GM19023 (cell line): ENCODE results near the gene PUM2.

Experiments used
- ATAC-seq: cut with Tn5 transposase; IDR thresholded peaks from one replicate; pipeline ENCODE4 v1.9.1; 2021; ENCODE audit warnings: mild to moderate bottlenecking, moderate library complexity; ENCODE audit not compliant: unreplicated experiment

The PUM2 gene

GRCh38 chr2:20346565-20347381, 3.9 kb downstream of the PUM2 start:
- ATAC-seq = no peak

GRCh38 chr2:20343128-20343527, 7.5 kb downstream of the PUM2 start:
- ATAC-seq = no peak

GRCh38 chr2:20339012-20339411, 11.6 kb downstream of the PUM2 start:
- ATAC-seq = no peak

DNA sequence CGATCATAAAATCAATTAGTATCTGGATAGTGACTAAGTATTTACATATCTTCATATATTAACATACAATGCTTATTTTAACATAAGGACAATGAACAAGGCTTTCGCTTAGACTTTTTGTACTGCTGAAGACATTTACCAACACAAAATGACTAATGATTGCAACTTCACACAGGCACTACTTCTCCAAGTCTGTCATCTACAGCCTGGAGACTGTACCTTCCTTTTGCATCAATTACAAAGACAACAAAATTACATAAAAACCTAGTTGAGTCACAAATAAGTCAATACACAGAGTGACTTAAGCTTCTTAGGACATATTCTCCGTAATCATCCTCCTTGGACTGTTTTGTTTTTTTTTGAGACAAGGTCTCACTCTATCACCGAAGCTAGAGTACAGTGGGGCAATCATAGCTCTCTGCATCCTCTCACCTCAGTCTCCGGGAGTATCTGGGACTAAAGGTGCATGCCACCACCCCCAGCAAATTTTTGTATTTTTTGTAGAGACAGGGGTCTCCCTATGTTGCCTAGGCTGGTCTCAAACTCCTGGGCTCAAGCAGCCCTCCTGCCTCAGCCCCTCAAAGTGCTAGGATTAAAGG, 15.9 kb downstream of the PUM2 start:
- no peak for ATAC-seq

DNA sequence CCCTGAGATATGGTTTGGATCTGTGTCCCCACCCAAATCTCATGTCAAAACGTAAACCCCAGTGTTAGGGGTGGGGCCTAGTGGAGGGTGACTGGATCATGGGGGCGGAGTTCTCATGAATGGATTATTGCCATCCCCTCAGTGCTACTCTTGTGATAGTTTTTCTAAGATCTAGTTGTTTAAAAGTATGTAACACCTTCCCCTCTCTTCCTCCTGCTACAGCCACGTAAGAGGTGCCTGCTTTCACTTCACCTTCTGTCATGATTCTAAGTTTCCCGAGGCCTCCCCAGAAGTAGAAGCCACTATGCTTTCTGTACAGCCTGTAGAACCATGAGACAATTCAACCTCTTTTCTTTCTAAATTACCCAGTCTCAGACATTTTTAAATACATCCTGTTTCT, 16.9 kb downstream of the PUM2 start:
- ATAC-seq = no peak

GRCh38 chr2:20330192-20330591, 20.5 kb downstream of the PUM2 start:
- no peak for ATAC-seq

DNA sequence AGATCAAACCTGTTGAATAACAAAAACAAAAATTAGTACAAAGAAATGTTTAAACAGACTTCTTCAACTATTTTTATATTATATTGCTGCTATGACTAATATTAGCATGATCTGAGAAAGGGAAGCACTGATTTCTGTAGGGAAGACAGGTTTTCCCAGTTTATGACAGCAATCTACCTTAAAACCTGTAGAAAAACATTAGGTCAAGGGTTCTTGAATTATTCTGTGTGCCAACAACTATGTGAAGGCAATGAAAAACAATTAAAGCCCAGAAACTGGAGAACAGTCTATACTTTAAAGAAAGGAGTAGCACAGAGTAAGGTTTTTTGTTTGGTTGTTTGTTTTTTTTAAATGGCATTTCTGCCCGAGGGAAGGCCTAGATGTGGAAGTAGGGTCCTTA, 23.3 kb downstream of the PUM2 start:
- no peak for ATAC-seq

- peak; percentile 76 for ATAC-seq
These were observed 24.4 kb downstream of the PUM2 start for GRCh38 chr2:20326163-20326780.

DNA sequence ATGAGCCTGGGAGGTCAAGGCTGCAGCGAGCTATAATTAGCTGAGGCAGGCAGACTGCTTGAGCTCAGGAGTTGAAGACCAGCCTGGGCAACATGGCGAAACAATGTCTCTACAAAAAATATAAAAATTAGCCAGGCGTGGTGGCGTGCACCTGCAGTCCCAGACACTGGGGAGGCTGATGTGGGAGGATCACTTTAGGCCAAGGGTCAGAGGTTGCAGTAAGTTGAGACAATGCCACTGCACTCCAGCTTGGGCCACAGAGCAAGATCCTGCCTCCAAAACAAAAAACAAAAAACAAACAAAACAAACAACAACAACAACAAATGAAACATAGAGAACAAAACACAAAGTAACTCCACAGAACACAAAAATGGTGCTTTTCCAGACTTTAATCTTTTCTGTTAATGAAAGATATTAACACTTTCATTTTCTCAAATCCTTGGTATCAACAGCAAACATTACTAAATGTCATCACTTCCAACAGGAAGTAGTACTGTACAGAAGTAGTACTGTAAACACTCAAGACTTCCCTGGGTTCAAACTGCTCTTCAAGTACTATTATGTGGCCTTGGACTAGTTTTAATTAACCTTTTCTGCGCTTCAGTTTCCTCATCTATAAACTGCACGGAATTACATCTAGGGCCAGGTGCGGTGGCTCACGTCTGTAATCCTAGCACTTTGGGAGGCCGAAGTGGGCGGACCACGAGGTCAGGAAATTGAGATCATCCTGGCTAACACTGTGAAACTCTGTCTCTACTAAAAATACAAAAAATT, 27.9 kb downstream of the PUM2 start:
- ATAC-seq = no peak

DNA sequence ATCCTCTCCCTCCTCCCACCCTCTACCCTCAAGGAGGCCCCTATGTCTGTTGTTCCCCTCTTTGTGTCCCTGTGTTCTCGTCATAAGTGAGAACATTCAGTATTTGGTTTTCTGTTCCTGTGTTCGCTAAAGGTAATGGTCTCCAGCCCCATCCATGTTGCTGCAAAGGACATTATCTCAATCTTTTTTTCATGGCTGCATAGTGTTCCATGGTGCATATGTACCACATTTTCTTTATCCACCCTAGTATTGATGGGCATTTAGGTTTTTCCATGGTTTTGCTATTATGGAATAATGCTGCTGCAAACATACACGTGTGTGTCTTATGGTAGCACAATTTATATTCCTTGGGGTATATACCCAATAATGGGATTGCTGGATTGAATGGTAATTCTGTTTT, 33.0 kb downstream of the PUM2 start:
- ATAC-seq = no peak

- no peak for ATAC-seq
These were observed 33.4 kb downstream of the PUM2 start for GRCh38 chr2:20317197-20317596.

- no peak for ATAC-seq
These were observed 35.8 kb downstream of the PUM2 start for GRCh38 chr2:20314562-20315501.

DNA sequence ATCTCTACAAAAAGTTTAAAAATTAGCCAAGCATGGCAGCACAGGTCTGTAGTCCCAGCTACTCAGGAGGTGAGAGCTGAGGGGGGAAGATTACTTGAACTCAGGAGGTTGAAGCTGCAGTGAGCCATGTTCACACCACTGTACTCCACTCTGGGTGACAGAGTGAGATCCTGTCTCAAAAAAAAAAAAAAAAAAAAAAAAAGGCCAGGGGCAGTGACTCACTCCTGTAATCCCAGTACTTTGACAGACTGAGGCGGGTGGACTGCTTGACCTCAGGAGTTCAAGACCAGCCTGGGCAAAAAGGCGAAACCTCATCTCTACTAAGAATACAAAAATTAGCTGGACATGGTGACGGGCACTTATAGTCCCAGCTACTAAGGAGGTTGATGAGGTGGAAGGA, 37.0 kb downstream of the PUM2 start:
- no peak for ATAC-seq

GRCh38 chr2:20309001-20309400, 41.6 kb downstream of the PUM2 start:
- no peak for ATAC-seq

- no peak for ATAC-seq
These were observed 43.3 kb downstream of the PUM2 start for GRCh38 chr2:20307311-20307710.

DNA sequence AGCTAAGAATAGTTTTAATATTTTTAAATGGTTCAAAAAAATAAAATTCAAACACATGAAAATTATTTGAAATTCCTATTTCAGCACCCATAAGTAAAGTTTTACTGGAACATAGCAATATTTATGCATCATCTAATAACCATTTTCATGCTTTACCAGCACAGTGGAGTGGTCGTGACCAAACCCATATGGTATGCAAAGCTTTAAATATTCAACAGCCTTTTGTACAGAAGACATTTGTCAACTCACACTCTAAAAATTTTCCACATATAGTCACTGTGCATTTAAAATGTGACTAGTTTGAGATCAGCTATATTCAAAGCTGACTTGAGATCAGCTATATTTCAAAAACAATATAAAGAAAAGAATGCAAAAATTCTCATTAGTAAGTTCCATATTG, 46.2 kb downstream of the PUM2 start:
- ATAC-seq = no peak

GRCh38 chr2:20303966-20304365, 46.7 kb downstream of the PUM2 start:
- ATAC-seq = no peak

DNA sequence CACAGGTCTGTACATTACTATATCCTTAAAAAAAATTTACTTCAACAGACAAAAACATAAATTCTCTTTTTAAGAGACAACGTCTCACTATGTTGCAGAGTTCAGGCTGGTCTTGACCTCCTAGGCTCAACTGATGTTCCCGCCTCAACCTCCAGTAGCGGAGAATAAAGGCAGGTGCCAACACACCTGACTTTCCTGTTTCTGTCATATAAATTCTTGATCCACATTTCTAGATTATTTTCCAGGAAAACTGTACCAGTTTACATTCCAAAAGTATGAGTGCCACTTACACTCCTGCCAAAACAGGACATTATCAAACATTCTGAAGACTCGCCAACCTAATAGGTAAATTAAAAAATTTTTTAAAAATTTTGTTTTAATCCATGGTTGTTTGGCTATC, 48.6 kb downstream of the PUM2 start:
- ATAC-seq = no peak

DNA sequence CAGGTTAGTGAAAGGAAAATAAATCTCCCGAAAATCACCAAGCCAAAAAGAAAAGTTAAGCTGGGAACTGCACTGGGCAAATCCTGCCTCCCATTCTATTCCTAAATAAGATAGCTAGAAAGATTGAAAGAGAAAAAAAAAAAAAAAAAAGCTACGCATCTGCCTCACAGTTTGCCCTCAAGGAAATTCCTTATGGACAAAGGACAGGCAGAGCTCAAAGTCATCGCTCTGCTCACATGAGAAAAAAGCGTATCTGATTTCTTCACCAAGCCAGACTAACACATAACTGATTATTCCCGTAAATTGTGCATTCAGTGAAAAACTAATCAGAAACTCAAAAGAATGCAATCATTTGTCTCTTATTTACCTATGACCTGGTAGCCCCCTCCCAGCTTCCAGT, 50.0 kb downstream of the PUM2 start:
- no peak for ATAC-seq

DNA sequence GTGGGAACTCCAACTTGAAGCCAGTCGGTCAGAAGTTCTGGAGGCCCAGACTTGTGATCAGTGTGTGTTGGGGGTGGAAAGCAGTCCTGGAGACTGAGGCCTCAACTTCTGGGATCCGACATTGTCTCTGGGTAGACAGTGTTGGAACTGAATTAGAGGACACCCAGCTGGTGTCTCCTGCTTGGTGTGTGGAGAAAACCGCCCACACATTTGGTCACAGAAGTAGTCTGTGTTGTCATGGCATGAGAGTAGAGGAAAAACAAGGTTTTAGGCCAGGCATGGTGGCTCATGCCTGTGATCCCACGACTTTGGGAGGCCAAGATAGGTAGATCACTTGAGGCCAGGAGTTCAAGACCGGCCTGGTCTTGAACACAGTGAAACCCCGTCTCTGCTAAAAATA, 51.5 kb downstream of the PUM2 start:
- no peak for ATAC-seq
